Peyer's patch (tissue), 4 donors: Measurements from ENCODE around the gene BCAN. TPM values are rescaled to one million over a fixed set of nuclear protein-coding genes. Genes with fewer than 3 reads are reported as not detected.

Experiments
- DNase-seq, 3 donors: peaks; one replicate each; pipeline ENCODE4 v3.0.0-alpha.2; 2017 to 2019
- H3K27ac ChIP-seq, 4 donors: fragments of 200-600 bp; sonication (generic); one replicate each; pipeline ENCODE4 v1.5.1; 2016 to 2019
- H3K27me3 ChIP-seq, 2 donors: fragments of 200-600 bp; sonication (generic); one replicate each; pipeline ENCODE4 v1.5.1; 2019
- H3K36me3 ChIP-seq, 3 donors: fragments of 200-600 bp; sonication (generic); one replicate each; pipeline ENCODE4 v1.5.1; 2016 to 2019
- H3K4me1 ChIP-seq, 4 donors: fragments of 200-600 bp; sonication (generic); one replicate each; pipeline ENCODE4 v1.5.1; 2016 to 2019
- H3K4me3 ChIP-seq, 4 donors: fragments of 200-600 bp; sonication (generic); 1 replicate in 3 of 4; 2 replicates in 1 of 4; pipeline ENCODE4 v1.5.1; 2016 to 2019; ENCODE audit warnings: mild to moderate bottlenecking in 1 of 4
- H3K9me3 ChIP-seq, 4 donors: fragments of 200-600 bp; sonication (generic); one replicate each; pipeline ENCODE4 v1.5.1; 2016 to 2019; ENCODE audit warnings: mild to moderate bottlenecking in 1 of 4
- POLR2A ChIP-seq, 2 donors: fragments of 450-650 bp; IDR thresholded peaks; one replicate each; pipeline ENCODE4 v1.5.1; 2017; ENCODE audit warnings: antibody characterized with exemption in 2 of 2, mild to moderate bottlenecking in 2 of 2, moderate library complexity in 2 of 2
- total RNA-seq, 4 donors: library from RNA; depleted of rRNA; stranded (reverse); fragments of >200 nt; gene quantifications; one replicate each; pipeline ENCODE4 v1.1.0, GENCODE V29; 2016
- TF ChIP-seq, protein P1 (sequence below), 6 experiments: fragments of 450-650 bp in 4 of 6; fragments of 200-600 bp in 2 of 6; sonication (generic) in 1 of 6; IDR thresholded peaks; one replicate each; pipeline ENCODE4 v1.5.1; 2017 to 2019; ENCODE audit warnings: antibody characterized with exemption in 6 of 6, mild to moderate bottlenecking in 3 of 6, moderate library complexity in 1 of 6

Gene BCAN
- total RNA-seq, 4 donors from 2014 or later = 0.28 to 1.3 TPM; not detected in 2

DNA sequence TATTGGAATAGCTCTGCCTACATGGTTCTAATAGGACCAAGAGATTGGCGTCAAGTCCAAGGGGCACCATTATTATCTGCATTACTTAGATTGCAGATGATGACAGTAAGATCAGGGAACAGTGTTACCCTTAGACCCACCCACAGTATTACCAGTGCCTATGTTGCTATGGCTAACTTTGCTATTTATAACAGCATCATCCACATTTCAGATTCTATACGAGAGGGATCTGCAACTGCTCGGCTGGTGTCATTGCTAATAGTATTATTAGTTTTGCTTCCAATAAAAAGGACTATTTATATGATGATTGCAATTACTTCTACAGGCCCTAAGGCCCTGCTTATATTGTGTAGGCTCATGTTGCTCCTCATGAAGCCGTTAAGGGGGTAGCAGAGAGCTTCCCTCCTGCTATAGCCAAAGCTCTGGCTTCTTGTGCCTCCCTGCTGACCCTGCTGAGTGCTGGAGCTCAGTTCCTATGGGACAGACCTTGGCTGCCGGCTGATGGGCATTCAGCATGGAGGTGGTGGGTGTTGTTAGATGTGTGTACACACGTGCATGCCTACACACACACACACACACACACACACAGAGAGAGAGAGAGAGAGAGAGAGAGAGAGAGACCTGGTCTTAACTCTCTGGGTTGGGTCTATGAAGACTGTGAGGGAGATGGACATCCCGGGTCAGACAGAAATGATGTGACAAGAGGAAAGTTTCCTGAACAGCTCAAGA is 1.3 kb downstream of the BCAN start:
- TF ChIP-seq POLR2A (IDR thresholded peaks at IDR 0.05) = no peak
- TF ChIP-seq, protein P1, sequence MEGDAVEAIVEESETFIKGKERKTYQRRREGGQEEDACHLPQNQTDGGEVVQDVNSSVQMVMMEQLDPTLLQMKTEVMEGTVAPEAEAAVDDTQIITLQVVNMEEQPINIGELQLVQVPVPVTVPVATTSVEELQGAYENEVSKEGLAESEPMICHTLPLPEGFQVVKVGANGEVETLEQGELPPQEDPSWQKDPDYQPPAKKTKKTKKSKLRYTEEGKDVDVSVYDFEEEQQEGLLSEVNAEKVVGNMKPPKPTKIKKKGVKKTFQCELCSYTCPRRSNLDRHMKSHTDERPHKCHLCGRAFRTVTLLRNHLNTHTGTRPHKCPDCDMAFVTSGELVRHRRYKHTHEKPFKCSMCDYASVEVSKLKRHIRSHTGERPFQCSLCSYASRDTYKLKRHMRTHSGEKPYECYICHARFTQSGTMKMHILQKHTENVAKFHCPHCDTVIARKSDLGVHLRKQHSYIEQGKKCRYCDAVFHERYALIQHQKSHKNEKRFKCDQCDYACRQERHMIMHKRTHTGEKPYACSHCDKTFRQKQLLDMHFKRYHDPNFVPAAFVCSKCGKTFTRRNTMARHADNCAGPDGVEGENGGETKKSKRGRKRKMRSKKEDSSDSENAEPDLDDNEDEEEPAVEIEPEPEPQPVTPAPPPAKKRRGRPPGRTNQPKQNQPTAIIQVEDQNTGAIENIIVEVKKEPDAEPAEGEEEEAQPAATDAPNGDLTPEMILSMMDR (IDR thresholded peaks at IDR 0.05) = no peak
- Histone ChIP-seq H3K27ac (no peak overlapping the region), H3K9me3 (no peaks in the 10 kb centered on the region), H3K4me3 (no peak overlapping the region), H3K4me1 (peaks cover 0 to 15% (median 11%) of the 10 kb centered on the region in 4 donors), H3K36me3 (no peaks in the 10 kb centered on the region), H3K27me3 (peaks cover 0 to 17% of the 10 kb centered on the region in 2 donors)
- no peak for DNase-seq

GRCh38 chr1:156643778-156644092 is 1.8 kb downstream of the BCAN start:
- no peak for TF ChIP-seq POLR2A (IDR thresholded peaks at IDR 0.05)
- TF ChIP-seq, protein P1 (IDR thresholded peaks at IDR 0.05) = no peak

DNA sequence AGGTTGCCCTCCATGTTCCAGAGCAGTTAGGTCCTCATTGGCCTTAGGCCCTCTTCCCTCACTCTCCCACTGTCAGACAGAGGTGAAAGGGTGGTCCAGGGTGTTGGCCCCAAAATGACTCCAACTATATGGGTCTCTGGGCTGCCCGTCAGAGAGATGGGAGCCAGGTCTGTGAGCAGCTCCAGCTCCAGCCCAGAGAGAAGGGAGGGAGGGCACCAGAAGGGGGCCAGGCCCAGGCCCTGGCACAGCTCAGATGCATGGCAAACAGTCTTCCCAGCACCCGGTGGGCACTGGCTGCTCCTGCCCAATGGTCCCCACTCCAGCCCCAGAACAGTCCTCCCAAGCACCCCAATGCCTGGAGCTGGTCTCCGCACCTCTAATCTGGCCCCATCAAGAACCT is 2.2 kb downstream of the BCAN start:
- Histone ChIP-seq H3K4me1 (peaks cover 0 to 15% (median 11%) of the 10 kb centered on the region in 4 donors), H3K27me3 (peaks cover 0 to 17% of the 10 kb centered on the region in 2 donors), H3K9me3 (no peaks in the 10 kb centered on the region), H3K4me3 (no peak overlapping the region), H3K27ac (no peak overlapping the region), H3K36me3 (no peaks in the 10 kb centered on the region)
- DNase-seq = no peak
- TF ChIP-seq, protein P1 (IDR thresholded peaks at IDR 0.05) = no peak
- no peak for TF ChIP-seq POLR2A (IDR thresholded peaks at IDR 0.05)

More at GRCh38 chr1:156643778-156644092, 1.8 kb downstream of the BCAN start:
- no peak overlapping the region for H3K27ac ChIP-seq
- H3K9me3 ChIP-seq = no peaks in the 10 kb centered on the region
- DNase-seq = no peak
- H3K4me3 ChIP-seq = no peak overlapping the region
- no peaks in the 10 kb centered on the region for H3K36me3 ChIP-seq
- peaks cover 0 to 17% of the 10 kb centered on the region in 2 donors for H3K27me3 ChIP-seq
- peaks cover 0 to 15% (median 11%) of the 10 kb centered on the region in 4 donors for H3K4me1 ChIP-seq

DNA sequence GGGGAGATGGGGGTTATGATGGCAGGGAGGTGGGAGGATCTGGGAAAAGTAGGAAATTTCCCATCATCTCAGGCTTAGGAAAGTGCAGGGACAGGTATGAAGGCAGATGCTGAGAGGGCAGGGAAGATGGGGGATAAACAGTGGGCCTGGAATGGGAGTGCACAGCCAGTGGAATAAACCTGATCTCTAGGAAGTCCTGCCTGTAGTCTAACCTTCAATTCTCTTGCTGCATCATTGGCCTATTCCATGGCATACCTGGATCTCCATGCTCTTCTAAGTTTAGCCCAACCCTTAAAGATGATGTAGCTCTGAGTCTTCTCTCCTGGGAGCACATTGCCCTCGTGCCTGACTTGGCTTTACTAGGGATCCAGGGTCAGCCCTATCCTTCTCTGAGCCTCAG is 2.7 kb downstream of the BCAN start:
- DNase-seq = no peak
- peaks cover 0 to 15% (median 11%) of the 10 kb centered on the region in 4 donors for H3K4me1 ChIP-seq
- H3K27ac ChIP-seq = no peak overlapping the region
- TF ChIP-seq, protein P1 (IDR thresholded peaks at IDR 0.05) = no peak
- no peak for TF ChIP-seq POLR2A (IDR thresholded peaks at IDR 0.05)
- peaks cover 0 to 17% of the 10 kb centered on the region in 2 donors for H3K27me3 ChIP-seq
- H3K9me3 ChIP-seq = no peaks in the 10 kb centered on the region
- H3K4me3 ChIP-seq = no peak overlapping the region
- H3K36me3 ChIP-seq = no peaks in the 10 kb centered on the region

DNA sequence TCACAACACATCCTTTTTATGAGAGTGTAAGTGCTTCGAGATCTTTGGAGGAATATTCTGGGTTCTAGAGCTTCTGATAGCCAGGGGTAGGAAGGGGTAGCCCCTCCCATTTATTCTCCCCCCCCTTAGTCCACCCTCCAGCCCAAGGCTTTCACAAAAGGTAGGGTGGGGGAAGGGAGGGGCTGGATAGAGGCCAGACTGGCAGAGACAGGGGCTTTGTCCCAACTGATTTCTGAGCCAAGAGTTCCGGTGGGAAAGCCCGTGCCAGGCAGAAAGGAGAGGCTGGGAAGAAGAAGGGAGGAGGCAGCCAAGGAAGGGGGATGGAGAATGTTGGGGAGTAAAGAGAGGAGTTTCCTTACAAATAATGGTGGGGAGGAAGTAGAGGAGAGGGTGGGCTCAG is 3.1 kb downstream of the BCAN start:
- no peak for TF ChIP-seq POLR2A (IDR thresholded peaks at IDR 0.05)
- TF ChIP-seq, protein P1 (IDR thresholded peaks at IDR 0.05) = no peak
- Histone ChIP-seq H3K27ac (no peak overlapping the region), H3K36me3 (no peaks in the 10 kb centered on the region), H3K27me3 (peaks cover 0 to 17% of the 10 kb centered on the region in 2 donors), H3K4me1 (peaks cover 0 to 15% (median 11%) of the 10 kb centered on the region in 4 donors), H3K9me3 (no peaks in the 10 kb centered on the region), H3K4me3 (no peak overlapping the region)
- DNase-seq = no peak
